ENCODE data around the gene NOTO. TPM values are rescaled to one million over a fixed set of nuclear protein-coding genes. Genes with fewer than 3 reads are reported as not detected.
"Not testable (repeated sequence)": the region's sequence is repeated elsewhere in the genome, so short reads cannot be mapped to it uniquely, and the experiment has no call there.

NOTO gene, protein sequence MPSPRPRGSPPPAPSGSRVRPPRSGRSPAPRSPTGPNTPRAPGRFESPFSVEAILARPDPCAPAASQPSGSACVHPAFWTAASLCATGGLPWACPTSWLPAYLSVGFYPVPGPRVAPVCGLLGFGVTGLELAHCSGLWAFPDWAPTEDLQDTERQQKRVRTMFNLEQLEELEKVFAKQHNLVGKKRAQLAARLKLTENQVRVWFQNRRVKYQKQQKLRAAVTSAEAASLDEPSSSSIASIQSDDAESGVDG
- polyA plus RNA-seq (2011; rRNA removed) (not detected in 2 replicates), polyA minus RNA-seq (2011; rRNA and poly(A)+ RNA removed) (not detected in 2 replicates)

DNA sequence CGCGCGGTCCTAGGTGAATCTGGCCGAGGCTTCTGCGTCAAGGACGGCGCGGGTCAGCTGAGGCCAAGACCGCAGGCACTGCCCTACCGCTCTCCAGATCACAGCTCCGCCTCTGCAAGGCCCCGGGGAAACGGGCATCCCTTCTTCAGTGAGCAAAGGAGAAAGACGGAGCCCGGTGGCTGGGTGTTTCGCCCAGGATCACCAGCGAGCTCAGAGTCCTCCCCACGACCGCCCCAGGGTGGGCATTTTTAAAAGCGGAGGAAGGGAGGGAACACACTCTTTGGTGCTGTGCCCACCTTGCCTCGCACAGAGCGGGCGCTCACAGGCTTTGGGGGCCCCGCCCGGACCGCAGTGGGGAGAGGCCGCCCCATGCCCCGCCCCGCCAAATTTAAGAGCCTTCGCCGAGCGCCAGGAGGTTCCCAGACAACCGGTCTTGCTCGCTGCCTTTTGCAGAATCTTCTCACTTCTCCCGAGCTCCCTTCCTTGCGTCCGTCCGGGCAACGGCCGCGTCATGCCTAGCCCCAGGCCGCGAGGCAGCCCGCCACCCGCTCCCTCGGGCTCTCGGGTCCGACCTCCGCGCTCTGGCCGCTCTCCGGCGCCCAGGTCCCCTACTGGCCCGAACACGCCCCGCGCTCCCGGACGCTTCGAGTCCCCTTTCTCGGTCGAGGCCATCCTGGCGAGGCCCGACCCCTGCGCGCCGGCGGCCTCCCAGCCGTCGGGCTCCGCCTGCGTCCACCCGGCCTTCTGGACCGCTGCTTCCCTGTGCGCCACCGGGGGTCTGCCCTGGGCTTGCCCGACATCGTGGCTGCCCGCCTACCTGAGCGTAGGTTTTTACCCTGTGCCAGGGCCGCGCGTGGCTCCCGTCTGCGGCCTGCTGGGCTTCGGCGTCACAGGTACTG lies at the start of gene NOTO:
Gene NOTO (plus strand): TSS at position 419 of the 899 bp plus-strand sequence. CDS start 93 bp downstream, at position 512.
- DNase-seq (ENCODE audit: low read depth, low spot score), result no peak
- H3K27me3 ChIP-seq (ENCODE audit: control insufficient read depth, insufficient read depth, low read length), result peaks cover 49% of the 10 kb centered on the region
- H3K27ac ChIP-seq (ENCODE audit: low read depth, low read length), result no peak within 1 kb of the TSS
- CTCF ChIA-PET, result interaction anchor here (1.0 to 3.1 kb wide), 3 partner anchors 10 to 46 kb away, joined by 3 to 13 read pairs (median 5); no protein-coding TSS in a partner anchor
- H3K4me3 ChIP-seq (ENCODE audit: low read depth, low read length), result 0 out of 2 replicates have a peak within 1 kb of the TSS, but pooled peaks have one; percentile 7
- POLR2A ChIA-PET, result interaction anchor here (0.6 kb wide), 1 partner anchor 1114 kb away, joined by 3 read pairs; no protein-coding TSS in a partner anchor
- peaks cover 9% of the 10 kb centered on the region; the same call in 1 of the 2 replicates for H3K9me3 ChIP-seq (ENCODE audit: control insufficient read depth, insufficient read depth, low read length)
- TF ChIP-seq, protein P1, sequence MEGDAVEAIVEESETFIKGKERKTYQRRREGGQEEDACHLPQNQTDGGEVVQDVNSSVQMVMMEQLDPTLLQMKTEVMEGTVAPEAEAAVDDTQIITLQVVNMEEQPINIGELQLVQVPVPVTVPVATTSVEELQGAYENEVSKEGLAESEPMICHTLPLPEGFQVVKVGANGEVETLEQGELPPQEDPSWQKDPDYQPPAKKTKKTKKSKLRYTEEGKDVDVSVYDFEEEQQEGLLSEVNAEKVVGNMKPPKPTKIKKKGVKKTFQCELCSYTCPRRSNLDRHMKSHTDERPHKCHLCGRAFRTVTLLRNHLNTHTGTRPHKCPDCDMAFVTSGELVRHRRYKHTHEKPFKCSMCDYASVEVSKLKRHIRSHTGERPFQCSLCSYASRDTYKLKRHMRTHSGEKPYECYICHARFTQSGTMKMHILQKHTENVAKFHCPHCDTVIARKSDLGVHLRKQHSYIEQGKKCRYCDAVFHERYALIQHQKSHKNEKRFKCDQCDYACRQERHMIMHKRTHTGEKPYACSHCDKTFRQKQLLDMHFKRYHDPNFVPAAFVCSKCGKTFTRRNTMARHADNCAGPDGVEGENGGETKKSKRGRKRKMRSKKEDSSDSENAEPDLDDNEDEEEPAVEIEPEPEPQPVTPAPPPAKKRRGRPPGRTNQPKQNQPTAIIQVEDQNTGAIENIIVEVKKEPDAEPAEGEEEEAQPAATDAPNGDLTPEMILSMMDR (IDR thresholded peaks at IDR 0.05; ENCODE audit: low read depth, low read length), result no peak

DNA sequence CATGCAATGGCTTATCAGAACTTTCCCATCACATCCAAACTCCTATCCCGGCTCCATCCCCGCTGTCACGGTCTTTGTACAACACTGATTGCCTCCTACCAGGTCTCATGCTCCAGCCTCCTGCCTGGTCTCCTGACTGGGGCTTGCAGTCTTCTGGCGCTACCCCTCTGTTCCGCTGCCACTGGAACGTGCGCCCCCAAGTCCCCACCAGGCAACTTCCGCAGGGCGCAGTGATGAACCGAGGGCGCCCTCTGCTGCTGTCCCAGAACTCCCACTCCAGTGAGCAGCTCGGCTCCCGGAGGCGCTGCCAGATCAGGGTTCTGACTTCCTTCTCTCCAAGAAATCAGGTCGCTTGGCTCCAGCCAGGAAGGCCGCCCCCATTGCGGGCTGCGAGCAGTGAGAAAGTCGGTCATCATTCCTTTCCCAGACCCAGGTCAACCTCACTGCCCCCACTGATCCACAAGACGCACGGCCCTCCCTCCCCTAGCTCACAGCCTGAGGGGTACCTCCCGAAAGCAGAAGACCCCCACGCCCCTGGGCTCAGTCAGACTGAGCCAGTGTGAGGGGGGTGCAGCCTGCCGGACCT lies 45.7 kb upstream of the NOTO start:
- POLR2A ChIA-PET, result no interaction called here
- CTCF ChIA-PET, result interaction anchor here (0.7 to 10.9 kb wide), 25 partner anchors 8 to 287 kb away, joined by 3 to 240 read pairs (median 5); no protein-coding TSS in a partner anchor
- DNase-seq (ENCODE audit: low read depth, low spot score), result no peak
- H3K27ac ChIP-seq (ENCODE audit: low read depth, low read length), result no peak overlapping the region
- TF ChIP-seq, protein P1 (IDR thresholded peaks at IDR 0.05; ENCODE audit: low read depth, low read length), result peak; percentile 87
- no peaks in the 10 kb centered on the region for H3K9me3 ChIP-seq (ENCODE audit: control insufficient read depth, insufficient read depth, low read length)
- H3K27me3 ChIP-seq (ENCODE audit: control insufficient read depth, insufficient read depth, low read length), result peaks cover 11% of the 10 kb centered on the region
- H3K4me3 ChIP-seq (ENCODE audit: low read depth, low read length), result peak overlapping the region; percentile 44

DNA sequence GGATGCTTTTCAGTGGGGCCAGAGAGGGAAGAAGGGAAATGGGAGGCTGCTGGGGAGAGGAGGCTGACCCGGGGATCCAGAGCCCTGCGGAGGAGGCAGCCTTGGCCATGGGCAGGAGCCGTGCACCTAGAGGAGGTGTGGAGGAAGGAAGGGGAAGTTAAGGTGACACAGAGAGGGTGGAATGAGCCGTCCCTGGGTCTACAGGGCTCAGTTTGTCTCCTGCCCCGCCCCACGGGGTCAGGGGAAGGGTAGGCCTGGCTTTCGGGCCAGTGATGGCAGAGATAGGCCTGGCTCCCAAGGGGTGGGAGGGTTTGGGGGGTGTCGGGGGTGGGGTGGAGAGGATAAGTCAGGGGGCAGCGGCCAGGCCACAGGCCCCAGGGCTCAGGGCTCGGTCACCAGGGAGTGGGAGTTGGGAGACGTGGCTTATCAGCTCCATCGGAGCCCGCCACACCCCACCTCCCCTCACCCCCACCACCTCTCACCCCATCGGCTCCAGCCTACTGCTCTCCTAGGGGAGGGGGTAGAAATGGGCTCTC lies 39.5 kb upstream of the NOTO start:
- Histone ChIP-seq H3K27me3 (ENCODE audit: control insufficient read depth, insufficient read depth, low read length) (peaks cover 7% of the 10 kb centered on the region), H3K9me3 (ENCODE audit: control insufficient read depth, insufficient read depth, low read length) (no peaks in the 10 kb centered on the region), H3K4me3 (ENCODE audit: low read depth, low read length) (no peak overlapping the region), H3K27ac (ENCODE audit: low read depth, low read length) (no peak overlapping the region)
- ChIA-PET POLR2A (no interaction called here), CTCF (interaction anchor here (0.6 to 10.9 kb wide), 20 partner anchors 9 to 1381 kb away, joined by 3 to 240 read pairs (median 6); no protein-coding TSS in a partner anchor)
- DNase-seq (ENCODE audit: low read depth, low spot score), result no peak
- TF ChIP-seq, protein P1 (IDR thresholded peaks at IDR 0.05; ENCODE audit: low read depth, low read length), result no peak

DNA sequence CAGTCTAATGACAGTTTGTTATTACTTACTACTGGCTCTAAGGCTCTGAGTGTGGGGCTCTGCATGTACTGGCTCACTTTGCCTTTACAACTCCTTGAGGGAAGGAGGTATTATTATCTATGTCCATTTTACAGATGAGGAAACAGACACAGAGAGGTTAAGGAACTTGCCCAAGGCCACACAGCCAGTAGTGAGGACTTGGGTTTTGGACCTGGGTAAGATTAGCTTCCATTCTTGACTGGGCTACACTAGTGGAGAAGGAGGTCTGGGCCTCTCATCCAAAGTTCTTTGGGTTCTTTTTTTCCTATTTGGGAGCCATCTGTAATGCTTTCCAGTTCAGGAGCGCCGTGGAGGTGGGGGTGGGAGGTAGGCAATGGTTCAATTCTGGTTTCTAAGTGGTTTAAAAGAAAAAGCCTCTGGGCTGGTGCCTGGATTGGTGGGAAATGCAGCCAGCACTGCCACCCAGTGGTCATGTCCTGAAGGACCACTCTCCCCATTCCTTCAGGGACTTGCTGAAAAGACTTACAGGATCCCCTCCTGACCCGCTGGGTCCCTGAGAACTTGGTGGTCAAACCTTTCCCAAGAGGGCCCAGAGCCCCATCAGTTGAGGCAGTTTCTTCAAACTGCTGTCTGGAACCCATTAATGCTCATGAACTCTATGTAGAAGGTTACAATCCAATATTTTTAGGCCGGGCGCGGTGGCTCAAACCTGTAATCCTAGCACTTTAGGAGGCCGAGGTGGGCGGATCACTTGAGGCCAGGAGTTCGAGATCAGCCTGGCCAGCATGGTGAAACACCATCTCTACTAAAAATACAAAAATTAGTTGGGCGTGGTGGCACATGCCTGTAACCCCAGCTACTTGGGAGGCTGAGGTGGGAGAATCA lies 38.6 kb upstream of the NOTO start:
- ChIA-PET POLR2A (no interaction called here), CTCF (interaction anchor here (0.6 to 10.9 kb wide), 22 partner anchors 8 to 1382 kb away, joined by 3 to 240 read pairs (median 6); no protein-coding TSS in a partner anchor)
- Histone ChIP-seq H3K27ac (ENCODE audit: low read depth, low read length) (no peak overlapping the region), H3K9me3 (ENCODE audit: control insufficient read depth, insufficient read depth, low read length) (no peaks in the 10 kb centered on the region), H3K27me3 (ENCODE audit: control insufficient read depth, insufficient read depth, low read length) (peaks cover 5% of the 10 kb centered on the region), H3K4me3 (ENCODE audit: low read depth, low read length) (no peak overlapping the region)
- peak; percentile 62 for DNase-seq (ENCODE audit: low read depth, low spot score)
- TF ChIP-seq, protein P1 (IDR thresholded peaks at IDR 0.05; ENCODE audit: low read depth, low read length), result peak; percentile 94

DNA sequence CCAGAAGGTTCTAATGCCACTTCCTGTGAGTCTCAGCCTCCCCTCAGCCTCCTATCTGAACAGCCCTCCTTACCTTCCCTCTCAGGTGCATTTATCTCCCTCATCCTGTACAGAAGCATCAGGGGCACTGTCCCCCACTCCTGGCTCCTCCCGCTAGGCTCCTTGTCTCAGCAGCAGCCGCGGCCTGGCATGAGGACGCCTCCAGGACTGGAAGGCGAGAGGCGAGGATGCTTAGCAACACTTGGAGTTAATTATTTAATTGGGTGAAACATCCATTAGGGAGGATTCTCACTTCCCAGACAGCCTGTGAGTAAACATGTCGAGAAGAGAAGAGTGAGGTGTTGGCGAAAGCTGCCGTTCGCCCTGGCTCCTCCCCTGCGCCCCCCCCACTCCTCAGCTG lies 36.4 kb upstream of the NOTO start:
- POLR2A ChIA-PET; H3K9me3 ChIP-seq (ENCODE audit: control insufficient read depth, insufficient read depth, low read length); H3K27ac ChIP-seq (ENCODE audit: low read depth, low read length); H3K27me3 ChIP-seq (ENCODE audit: control insufficient read depth, insufficient read depth, low read length); DNase-seq (ENCODE audit: low read depth, low spot score); H3K4me3 ChIP-seq (ENCODE audit: low read depth, low read length); CTCF ChIA-PET: not testable (repeated sequence)

DNA sequence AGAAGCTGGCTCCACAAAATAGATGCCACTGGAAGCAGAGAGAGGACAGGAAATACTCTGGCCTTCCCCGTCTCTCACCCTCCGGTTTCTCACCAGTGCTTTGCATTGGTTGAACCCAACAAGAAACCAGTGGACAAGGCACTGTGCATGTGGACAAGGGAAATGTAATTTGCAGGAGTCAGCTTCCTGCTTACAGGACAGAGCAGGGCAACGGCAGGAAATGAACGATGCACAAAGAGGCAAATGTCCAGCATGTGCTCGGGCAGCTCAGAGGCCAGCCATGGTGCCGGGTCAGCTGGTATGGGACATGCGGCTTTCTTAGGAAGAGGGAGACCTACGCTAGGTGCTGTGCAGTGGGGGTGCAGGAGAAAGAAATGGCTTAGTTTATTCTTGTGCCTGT lies 35.6 kb upstream of the NOTO start:
- DNase-seq (ENCODE audit: low read depth, low spot score); CTCF ChIA-PET; POLR2A ChIA-PET; H3K9me3 ChIP-seq (ENCODE audit: control insufficient read depth, insufficient read depth, low read length); H3K27me3 ChIP-seq (ENCODE audit: control insufficient read depth, insufficient read depth, low read length); H3K4me3 ChIP-seq (ENCODE audit: low read depth, low read length); H3K27ac ChIP-seq (ENCODE audit: low read depth, low read length): not testable (repeated sequence)

DNA sequence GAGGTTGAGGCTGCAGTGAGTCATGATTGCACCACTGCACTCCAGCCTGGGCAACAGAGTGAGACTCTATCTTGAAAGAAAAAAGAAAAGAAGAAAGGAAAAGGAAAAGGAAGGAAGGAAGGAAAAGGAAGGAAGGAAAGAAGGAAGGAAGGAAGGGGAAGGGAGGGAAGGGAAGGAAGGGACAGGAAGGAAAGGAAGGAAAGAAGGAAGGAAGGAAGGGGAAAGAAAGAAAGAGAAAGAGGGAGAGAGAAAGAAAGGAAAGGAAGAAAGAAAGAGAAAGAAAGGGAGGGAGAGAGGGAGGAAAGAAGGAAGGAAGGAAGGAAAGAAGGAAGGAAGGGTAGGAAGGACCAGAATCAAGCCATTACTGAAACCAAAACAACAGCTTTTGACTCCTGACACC lies 34.0 kb upstream of the NOTO start:
- CTCF ChIA-PET; H3K4me3 ChIP-seq (ENCODE audit: low read depth, low read length); H3K27ac ChIP-seq (ENCODE audit: low read depth, low read length); POLR2A ChIA-PET; DNase-seq (ENCODE audit: low read depth, low spot score); H3K27me3 ChIP-seq (ENCODE audit: control insufficient read depth, insufficient read depth, low read length); H3K9me3 ChIP-seq (ENCODE audit: control insufficient read depth, insufficient read depth, low read length): not testable (repeated sequence)

Measured in AG04450 (cell line).